Keratinocyte (primary cell): ENCODE measurements around the gene THOC3. TPM values are rescaled to one million over a fixed set of nuclear protein-coding genes. Genes with fewer than 3 reads are reported as not detected.
A peak's percentile ranks its signal among the peaks of the same experiment; 100 is the strongest.
"Not testable (repeated sequence)": the region's sequence is repeated elsewhere in the genome, so short reads cannot be mapped to it uniquely, and the experiment has no call there.

Source experiments
- DNase-seq: peaks from one replicate; pipeline ENCODE4 v3.0.0-alpha.2; 2011; ENCODE audit warnings: low read depth, missing footprints, low spot score
- FAIRE-seq: peaks from 2 replicates; lab custom pipeline; 2011; peaks lifted over from hg19 to GRCh38; lab: Jason Lieb, UNC
- H2AFZ ChIP-seq: 2 replicates; pipeline ENCODE4 v1.6.0; 2012; ENCODE audit warnings: low read length, control low read depth, inconsistent platforms; ENCODE audit not compliant: control insufficient read depth
- H3K27ac ChIP-seq: 2 replicates; pipeline ENCODE4 v1.5.1; 2011; ENCODE audit warnings: low read length; ENCODE audit not compliant: control insufficient read depth, insufficient read depth
- H3K27me3 ChIP-seq: 3 replicates; pipeline ENCODE4 v1.6.0; 2011; ENCODE audit warnings: low read length; ENCODE audit not compliant: control insufficient read depth, insufficient read depth; ENCODE audit errors: extremely low read depth
- H3K36me3 ChIP-seq, 2 experiments: 2 replicates in 1 of 2; 3 replicates in 1 of 2; pipeline ENCODE4 v1.5.1; 2011; ENCODE audit warnings: low read length in 2 of 2, mild to moderate bottlenecking in 1 of 2; ENCODE audit not compliant: control insufficient read depth in 2 of 2, insufficient read depth in 2 of 2; ENCODE audit errors: extremely low read depth in 1 of 2
- H3K4me1 ChIP-seq: 3 replicates; pipeline ENCODE4 v1.5.1; 2011; ENCODE audit warnings: low read length; ENCODE audit not compliant: control insufficient read depth, insufficient read depth; ENCODE audit errors: extremely low read depth
- H3K4me2 ChIP-seq: 3 replicates; pipeline ENCODE4 v1.6.0; 2011; ENCODE audit warnings: low read depth, low read length; ENCODE audit not compliant: control insufficient read depth, insufficient read depth; ENCODE audit errors: extremely low read depth
- H3K4me3 ChIP-seq, 3 experiments: fragments of 200-600 bp in 1 of 3; sonication (generic) in 1 of 3; 2 replicates in 2 of 3; 3 replicates in 1 of 3; pipeline ENCODE4 v1.5.1; 2011 to 2016; ENCODE audit warnings: low read length in 3 of 3, mild to moderate bottlenecking in 3 of 3, control low read depth in 2 of 3, inconsistent platforms in 1 of 3, low read depth in 1 of 3, mixed read lengths in 1 of 3, mixed run types in 1 of 3, moderate library complexity in 1 of 3; ENCODE audit not compliant: control insufficient read depth in 2 of 3, insufficient read depth in 2 of 3; ENCODE audit errors: extremely low read depth in 1 of 3
- H3K79me2 ChIP-seq: 2 replicates; pipeline ENCODE4 v1.6.0; 2012; ENCODE audit warnings: low read length; ENCODE audit not compliant: control insufficient read depth, insufficient read depth
- H3K9ac ChIP-seq: 3 replicates; pipeline ENCODE4 v1.6.0; 2011; ENCODE audit warnings: low read length; ENCODE audit not compliant: control insufficient read depth, insufficient read depth; ENCODE audit errors: extremely low read depth
- H3K9me1 ChIP-seq: 3 replicates; pipeline ENCODE4 v1.6.0; 2011; ENCODE audit warnings: low read length; ENCODE audit not compliant: control insufficient read depth, insufficient read depth; ENCODE audit errors: extremely low read depth
- H3K9me3 ChIP-seq: 2 replicates; pipeline ENCODE4 v1.5.1; 2012; ENCODE audit warnings: low read depth, low read length; ENCODE audit not compliant: control insufficient read depth
- H4K20me1 ChIP-seq: 3 replicates; pipeline ENCODE4 v1.6.0; 2011; ENCODE audit warnings: low read length; ENCODE audit not compliant: control insufficient read depth, insufficient read depth; ENCODE audit errors: extremely low read depth
- dilution Hi-C: fragments of 300-500 bp; cut with MboI; formaldehyde crosslinking; loops from one replicate; pipeline ENCODE4 v1.7.0; 2020; ENCODE audit warnings: low sequenced_read_pairs; ENCODE audit not compliant: extremely low pct_ligation_motif_present
- polyA plus RNA-seq, 5 experiments: library from polyadenylated mRNA; depleted of rRNA in 3 of 5; stranded (reverse) in 3 of 5; stranded (forward) in 1 of 5; unstranded in 1 of 5; fragments of >200 nt; gene quantifications; 1 replicate in 1 of 5; 2 replicates in 3 of 5; 3 replicates in 1 of 5; pipeline versions ENCODE4 v1.2.1 to v1.2.3, GENCODE V29; 2011 to 2012; ENCODE audit warnings: missing spikeins in 2 of 5, low read depth in 1 of 5, low replicate concordance in 1 of 5

THOC3 gene
- polyA plus RNA-seq, 1 donor (not counting 4 experiments of a cell fraction or from before 2014, with no cell fraction given): 194 TPM

DNA sequence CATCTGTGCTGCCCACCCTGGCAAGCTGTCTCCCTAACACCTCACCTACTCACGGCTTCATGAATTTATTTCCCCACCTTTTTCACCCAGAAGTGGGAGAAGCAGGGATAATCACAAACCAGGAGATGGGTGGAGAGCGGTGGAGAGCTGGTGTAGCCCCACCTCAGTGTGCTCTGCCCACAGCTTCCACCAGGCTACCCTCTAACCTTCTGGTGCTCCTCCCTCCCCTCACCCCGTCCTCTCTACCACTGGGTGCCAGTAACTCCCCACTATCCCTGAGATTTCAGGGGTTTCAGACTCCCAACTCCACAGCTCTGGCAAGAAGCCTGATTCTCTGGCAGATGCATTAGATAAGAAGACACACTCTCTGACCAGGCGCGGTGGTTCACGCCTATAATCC, 28.7 kb upstream of the THOC3 start:
- H3K9ac ChIP-seq, dilution Hi-C loops, H3K9me3 ChIP-seq, H3K9me1 ChIP-seq, H3K79me2 ChIP-seq, H4K20me1 ChIP-seq, H3K27ac ChIP-seq, H3K27me3 ChIP-seq, DNase-seq, H3K36me3 ChIP-seq, H3K4me3 ChIP-seq, FAIRE-seq, H2AFZ ChIP-seq, H3K4me1 ChIP-seq, H3K4me2 ChIP-seq: not testable (repeated sequence)

DNA sequence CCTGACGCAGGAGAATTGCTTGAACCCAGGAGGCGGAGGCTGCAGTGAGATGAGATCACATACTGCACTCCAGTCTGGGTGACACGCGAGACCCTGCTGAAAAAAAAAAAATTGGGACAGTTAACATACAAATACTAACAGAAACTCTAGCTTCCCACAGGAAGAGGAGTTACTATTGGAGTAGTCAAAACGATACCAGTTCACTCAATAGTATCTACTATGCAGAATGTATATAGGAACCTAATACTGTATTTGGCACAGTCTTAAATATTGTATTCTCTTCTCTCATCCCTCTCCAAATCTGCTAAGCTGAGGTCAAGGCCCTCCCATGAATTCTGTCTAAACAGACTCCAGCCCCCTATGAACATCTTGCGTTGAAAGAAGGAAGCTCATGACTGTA, 27.4 kb upstream of the THOC3 start:
- H2AFZ ChIP-seq, H3K27ac ChIP-seq, H3K4me2 ChIP-seq, DNase-seq, dilution Hi-C loops, H3K9ac ChIP-seq, H3K79me2 ChIP-seq, H3K9me3 ChIP-seq, H3K4me1 ChIP-seq, H3K27me3 ChIP-seq, FAIRE-seq, H3K36me3 ChIP-seq, H3K9me1 ChIP-seq, H3K4me3 ChIP-seq, H4K20me1 ChIP-seq: not testable (repeated sequence)

DNA sequence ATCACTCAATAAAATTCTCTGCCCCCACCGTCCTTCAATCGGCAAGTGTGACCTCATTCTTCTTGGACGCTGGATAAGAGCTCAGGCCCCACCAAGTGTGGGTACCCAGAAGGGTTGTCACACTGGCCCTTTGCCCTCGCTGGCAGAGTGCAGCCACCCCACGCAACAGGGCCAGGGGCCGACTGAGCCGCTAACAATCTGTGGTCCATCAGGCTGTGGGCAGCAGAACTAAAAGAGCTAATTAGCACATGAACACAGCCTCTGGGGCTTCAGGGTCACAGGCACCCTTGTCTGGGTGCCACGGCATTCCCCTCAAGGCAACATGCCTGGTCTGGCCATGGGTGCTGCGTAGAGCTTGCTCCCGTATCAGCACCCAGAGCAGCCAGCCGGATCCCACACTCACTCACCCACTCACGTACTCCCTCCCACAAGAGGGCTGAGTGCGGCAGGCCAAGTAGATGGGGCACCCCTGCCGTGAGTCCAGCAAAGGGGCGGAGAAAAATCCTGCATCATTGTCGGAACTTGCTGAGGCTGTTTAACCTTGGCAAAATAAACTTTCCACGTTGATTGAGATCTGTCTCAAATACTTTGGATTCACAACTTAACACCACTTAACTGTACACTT, 11.4 kb upstream of the THOC3 start:
- H4K20me1 ChIP-seq, H3K27me3 ChIP-seq, H3K27ac ChIP-seq, H3K36me3 ChIP-seq, H3K4me1 ChIP-seq, H2AFZ ChIP-seq, FAIRE-seq, H3K9me3 ChIP-seq, H3K79me2 ChIP-seq, DNase-seq, H3K9me1 ChIP-seq, H3K4me2 ChIP-seq, H3K9ac ChIP-seq, dilution Hi-C loops, H3K4me3 ChIP-seq: not testable (repeated sequence)

DNA sequence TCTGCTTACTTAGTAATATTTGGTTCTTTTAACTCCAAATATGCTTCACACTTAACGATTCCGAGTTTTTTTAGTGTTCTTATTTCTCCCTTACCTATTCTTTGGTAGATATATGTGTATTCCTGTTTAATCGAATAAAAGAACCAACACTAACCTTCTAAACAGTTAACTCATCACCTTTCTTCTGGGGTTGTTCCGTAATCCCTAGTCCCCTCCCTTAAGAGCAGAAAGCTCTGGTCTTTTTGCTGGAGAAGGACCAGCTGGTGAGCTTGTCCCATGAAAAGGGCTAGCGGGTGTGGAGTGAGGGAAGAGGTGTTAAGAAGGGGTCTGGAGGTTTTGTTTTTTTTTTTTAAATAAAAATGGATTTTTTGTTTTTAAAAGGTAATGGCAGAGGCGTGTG, 266 bp upstream of the THOC3 start:
- H3K4me1 ChIP-seq, DNase-seq, H3K9me3 ChIP-seq, H3K27ac ChIP-seq, FAIRE-seq, H2AFZ ChIP-seq, H3K4me3 ChIP-seq, H3K9me1 ChIP-seq, H3K9ac ChIP-seq, H4K20me1 ChIP-seq, H3K79me2 ChIP-seq, dilution Hi-C loops, H3K27me3 ChIP-seq, H3K36me3 ChIP-seq: not testable (repeated sequence)
- peak overlapping the region; percentile 32 for H3K4me2 ChIP-seq

DNA sequence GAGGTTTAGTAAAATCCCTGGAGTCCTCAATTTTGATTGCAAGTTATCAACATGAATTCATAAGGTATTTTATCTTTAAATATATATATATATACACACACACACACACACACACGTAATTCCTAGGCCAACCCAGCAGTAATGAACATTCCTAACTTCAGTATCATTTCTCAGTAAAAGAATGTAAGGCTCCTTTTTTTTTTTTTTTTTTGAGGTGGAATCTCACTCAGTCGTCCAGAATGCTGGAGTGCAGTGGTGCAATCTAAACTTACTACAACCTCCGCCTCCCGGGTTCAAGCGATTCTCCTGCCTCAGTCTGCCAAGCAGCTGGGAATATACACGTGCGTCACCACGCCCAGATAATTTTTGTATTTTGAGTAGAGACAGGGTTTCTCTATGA, 5.8 kb downstream of the THOC3 start:
- H3K27ac ChIP-seq, H2AFZ ChIP-seq, H3K4me2 ChIP-seq, H3K9me3 ChIP-seq, H3K4me3 ChIP-seq, H3K79me2 ChIP-seq, H3K9ac ChIP-seq, H3K27me3 ChIP-seq, dilution Hi-C loops, FAIRE-seq, H3K4me1 ChIP-seq, H4K20me1 ChIP-seq, DNase-seq, H3K36me3 ChIP-seq, H3K9me1 ChIP-seq: not testable (repeated sequence)
